ENCODE data around the gene BOC. TPM values are rescaled to one million over a fixed set of nuclear protein-coding genes. Genes with fewer than 3 reads are reported as not detected.

The BOC gene
- total and polyA plus RNA-seq, 10 donors = 1.5 to 21.9 (median 13.5) TPM

- Histone ChIP-seq H3K9me3 (no peaks in the 10 kb centered on the region), H3K36me3 (peaks cover 0 to 9% (median 0%) of the 10 kb centered on the region in 6 donors), H3K27me3 (replicated peaks in 1 of 7) (peaks cover 0 to 22% (median 0%) of the 10 kb centered on the region in 7 donors), H3K4me1 (no peaks in the 10 kb centered on the region), H3K4me3 (no peak overlapping the region), H3K27ac (no peak overlapping the region)
- intact Hi-C loops (cut with DNase I; ENCODE audit: low total_unique reads) = no loop called here
- TF ChIP-seq POLR2AphosphoS5 (IDR thresholded peaks at IDR 0.05) (no peak), POLR2A (IDR thresholded peaks at IDR 0.05) (no peak)
- DNase-seq = no peak
- 84 to 93% (median 92%) methylated on average over 5 of the region's 5 CpGs for WGBS, 5 donors
Observed at GRCh38 chr3:113265231-113265630, 53.9 kb downstream of the BOC start.

GRCh38 chr3:113266738-113267137 lies 55.4 kb downstream of the BOC start:
- no peaks in the 10 kb centered on the region for H3K4me1 ChIP-seq
- peaks cover 0 to 9% (median 0%) of the 10 kb centered on the region in 6 donors for H3K36me3 ChIP-seq
- TF ChIP-seq POLR2A (IDR thresholded peaks at IDR 0.05) (no peak), POLR2AphosphoS5 (IDR thresholded peaks at IDR 0.05) (no peak), CTCF (IDR thresholded peaks at IDR 0.05 in 8 of 11, conservative IDR thresholded peaks at IDR 0.05 in 3 of 11) (no peak)
- H3K27me3 ChIP-seq (replicated peaks in 1 of 7) = peaks cover 0 to 22% (median 0%) of the 10 kb centered on the region in 7 donors
- H3K4me3 ChIP-seq = no peak overlapping the region
- H3K27ac ChIP-seq = no peak overlapping the region
- no peaks in the 10 kb centered on the region for H3K9me3 ChIP-seq
- intact Hi-C loops (cut with DNase I; ENCODE audit: low total_unique reads) = no loop called here
- 86 to 95% (median 93%) methylated on average over 5 of the region's 5 CpGs for WGBS, 5 donors
- DNase-seq = no peak

GRCh38 chr3:113268311-113268710 lies 57.0 kb downstream of the BOC start:
- intact Hi-C loops (cut with DNase I; ENCODE audit: low total_unique reads) = no loop called here
- TF ChIP-seq POLR2AphosphoS5 (IDR thresholded peaks at IDR 0.05) (no peak), POLR2A (IDR thresholded peaks at IDR 0.05) (no peak), CTCF (IDR thresholded peaks at IDR 0.05 in 8 of 11, conservative IDR thresholded peaks at IDR 0.05 in 3 of 11) (no peak)
- DNase-seq = no peak
- H3K4me1 ChIP-seq = no peaks in the 10 kb centered on the region
- H3K27ac ChIP-seq = no peak overlapping the region
- no peaks in the 10 kb centered on the region for H3K9me3 ChIP-seq
- H3K36me3 ChIP-seq = peaks cover 0 to 9% (median 0%) of the 10 kb centered on the region in 6 donors
- no peak overlapping the region for H3K4me3 ChIP-seq
- WGBS, 5 donors = 79 to 91% (median 88%) methylated on average over 5 of the region's 5 CpGs
- H3K27me3 ChIP-seq (replicated peaks in 1 of 7) = peaks cover 0 to 12% (median 0%) of the 10 kb centered on the region in 7 donors

GRCh38 chr3:113268942-113269341 lies 57.6 kb downstream of the BOC start:
- 71 to 100% (median 89%) methylated on average over 2 of the region's 2 CpGs for WGBS, 5 donors
- TF ChIP-seq POLR2A (IDR thresholded peaks at IDR 0.05) = no peak
- Histone ChIP-seq H3K4me3 (no peak overlapping the region), H3K9me3 (no peaks in the 10 kb centered on the region), H3K36me3 (peaks cover 0 to 9% (median 0%) of the 10 kb centered on the region in 6 donors), H3K27me3 (replicated peaks in 1 of 7) (peaks cover 0 to 11% (median 0%) of the 10 kb centered on the region in 7 donors), H3K4me1 (no peaks in the 10 kb centered on the region), H3K27ac (no peak overlapping the region)
- no peak for DNase-seq
- intact Hi-C loops (cut with DNase I; ENCODE audit: low total_unique reads) = no loop called here

- WGBS, 5 donors = 74 to 89% (median 82%) methylated on average over 2 to 3 of the region's 3 CpGs
- no peak for DNase-seq
- TF ChIP-seq CTCF (IDR thresholded peaks at IDR 0.05 in 8 of 11, conservative IDR thresholded peaks at IDR 0.05 in 3 of 11) = no peak
- TF ChIP-seq POLR2A (IDR thresholded peaks at IDR 0.05) = no peak
- TF ChIP-seq POLR2AphosphoS5 (IDR thresholded peaks at IDR 0.05) = no peak
- H3K27me3 ChIP-seq (replicated peaks in 1 of 7) = peaks cover 0 to 8% (median 0%) of the 10 kb centered on the region in 7 donors
- H3K27ac ChIP-seq = no peak overlapping the region
- no peak overlapping the region for H3K4me3 ChIP-seq
- intact Hi-C loops (cut with DNase I; ENCODE audit: low total_unique reads) = no loop called here
- H3K4me1 ChIP-seq = no peaks in the 10 kb centered on the region
- H3K9me3 ChIP-seq = no peaks in the 10 kb centered on the region
- H3K36me3 ChIP-seq = peaks cover 0 to 9% (median 0%) of the 10 kb centered on the region in 6 donors
Observed at GRCh38 chr3:113269661-113270060, 58.3 kb downstream of the BOC start.
